ACC112 (cell line): ENCODE results near the gene ASPHD2.

Experiments used
- H2AFZ ChIP-seq: fragments of 200-600 bp; sonication (generic); one replicate; pipeline ENCODE4 v1.6.0; 2017; ENCODE audit warnings: antibody characterized with exemption, low read length; ENCODE audit not compliant: unreplicated experiment
- H3K27ac ChIP-seq: fragments of 200-600 bp; sonication (generic); 2 replicates; pipeline ENCODE4 v1.5.1; 2014; ENCODE audit warnings: low read depth, mild to moderate bottlenecking, antibody characterized with exemption, low read length, moderate library complexity
- H3K27me3 ChIP-seq: fragments of 200-600 bp; sonication (generic); 2 replicates; pipeline ENCODE4 v1.6.1; 2014; ENCODE audit warnings: mild to moderate bottlenecking, antibody characterized with exemption, low read length, moderate library complexity, mixed read lengths; ENCODE audit not compliant: insufficient read depth
- H3K36me3 ChIP-seq: fragments of 200-600 bp; sonication (generic); 2 replicates; pipeline ENCODE4 v1.6.1; 2016; ENCODE audit warnings: mild to moderate bottlenecking, antibody characterized with exemption, low read length, moderate library complexity, mixed read lengths; ENCODE audit not compliant: insufficient read depth
- H3K4me1 ChIP-seq: fragments of 200-600 bp; sonication (generic); one replicate; pipeline ENCODE4 v1.6.1; 2016; ENCODE audit warnings: low read length, mixed read lengths; ENCODE audit not compliant: insufficient read depth, unreplicated experiment, control insufficient read depth
- H3K4me3 ChIP-seq: fragments of 200-600 bp; sonication (generic); 2 replicates; pipeline ENCODE4 v1.5.1; 2014; ENCODE audit warnings: mild to moderate bottlenecking, low read depth, low read length
- H3K79me2 ChIP-seq: fragments of 200-600 bp; sonication (generic); one replicate; pipeline ENCODE4 v1.6.0; 2016; ENCODE audit warnings: low read length; ENCODE audit not compliant: control insufficient read depth, unreplicated experiment, insufficient read depth

ASPHD2 gene

GRCh38 chr22:26479043-26479791 is 50.2 kb downstream of the ASPHD2 start:
- Histone ChIP-seq H2AFZ (no peak overlapping the region), H3K79me2 (peaks cover 17% of the 10 kb centered on the region), H3K27me3 (no peaks in the 10 kb centered on the region), H3K36me3 (peaks cover 5% of the 10 kb centered on the region), H3K27ac (no peak overlapping the region), H3K4me1 (peaks cover 5% of the 10 kb centered on the region), H3K4me3 (0 out of 2 replicates have a peak overlapping the region, but pooled peaks have one; percentile 32)

DNA sequence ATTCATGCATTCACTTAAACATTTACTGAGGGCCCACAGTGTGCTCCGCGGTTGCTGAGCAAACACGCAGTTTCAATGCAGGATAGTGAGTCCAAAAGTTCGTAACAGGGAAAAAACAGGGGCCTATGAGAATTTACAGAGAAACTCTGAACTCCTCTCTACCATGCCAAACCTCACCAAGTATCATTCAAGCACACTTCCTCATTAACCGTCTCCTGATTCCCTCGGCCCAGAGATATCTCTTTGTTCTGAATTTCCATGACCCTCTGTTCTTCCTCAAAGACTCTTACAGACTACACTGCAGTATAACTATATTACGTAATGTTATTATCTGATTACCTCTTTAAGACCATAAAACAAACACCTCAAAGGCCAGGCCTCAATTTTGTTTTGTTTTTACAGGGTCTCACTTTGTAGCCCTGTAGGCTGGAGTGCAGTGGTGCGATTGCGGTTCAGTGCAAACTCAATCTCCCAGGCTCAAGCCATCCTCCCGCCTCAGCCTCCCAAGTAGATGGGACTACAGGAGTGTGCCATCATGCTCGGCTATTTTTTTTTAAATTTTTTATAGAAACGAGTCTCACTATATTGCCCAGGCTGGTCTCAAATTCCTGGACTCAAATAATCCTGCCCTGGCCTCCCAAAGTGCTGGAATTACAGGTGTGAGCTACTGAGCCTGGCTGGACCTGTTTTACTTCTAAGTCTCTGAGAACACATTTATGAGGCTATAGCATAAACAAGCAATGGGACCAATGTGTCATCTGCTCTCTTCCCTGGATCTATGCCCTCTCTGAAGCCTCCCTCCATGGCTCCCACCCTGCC is 50.9 kb downstream of the ASPHD2 start:
- Histone ChIP-seq H3K36me3 (peaks cover 5% of the 10 kb centered on the region), H3K79me2 (peaks cover 20% of the 10 kb centered on the region), H3K4me3 (0 out of 2 replicates have a peak overlapping the region, but pooled peaks have one; percentile 32), H3K4me1 (peaks cover 8% of the 10 kb centered on the region), H3K27ac (no peak overlapping the region), H2AFZ (no peak overlapping the region), H3K27me3 (no peaks in the 10 kb centered on the region)

- no peak overlapping the region for H3K27ac ChIP-seq
- peaks cover 8% of the 10 kb centered on the region for H3K4me1 ChIP-seq
- peaks cover 20% of the 10 kb centered on the region for H3K79me2 ChIP-seq
- no peaks in the 10 kb centered on the region for H3K27me3 ChIP-seq
- H3K36me3 ChIP-seq = peaks cover 5% of the 10 kb centered on the region
- no peak overlapping the region for H3K4me3 ChIP-seq
- no peak overlapping the region for H2AFZ ChIP-seq
Measured at GRCh38 chr22:26480611-26480932, 51.5 kb downstream of the ASPHD2 start.

GRCh38 chr22:26481112-26481693 is 52.1 kb downstream of the ASPHD2 start:
- Histone ChIP-seq H3K27me3 (no peaks in the 10 kb centered on the region), H3K4me3 (no peak overlapping the region), H3K27ac (no peak overlapping the region), H2AFZ (no peak overlapping the region), H3K36me3 (peaks cover 5% of the 10 kb centered on the region), H3K4me1 (peaks cover 8% of the 10 kb centered on the region), H3K79me2 (peaks cover 25% of the 10 kb centered on the region)

DNA sequence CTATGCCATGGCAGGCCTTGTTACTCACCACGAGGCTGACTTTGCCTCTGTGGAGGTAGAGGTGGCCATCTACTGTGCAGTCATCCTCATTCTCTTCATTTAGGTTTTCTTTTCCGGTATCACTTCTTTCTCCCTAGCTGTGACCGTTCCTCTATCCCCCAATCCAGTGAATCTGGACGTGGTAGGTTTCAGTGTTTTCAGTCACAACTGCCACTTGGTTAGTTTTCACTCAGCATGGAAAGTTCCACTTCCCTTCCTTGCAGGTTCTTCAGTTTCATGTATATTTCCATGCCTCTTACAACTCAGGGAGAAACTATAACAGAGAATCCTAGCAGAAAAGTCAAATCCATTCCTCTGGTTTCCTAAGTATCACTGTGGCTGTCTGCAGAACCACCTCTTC is 52.6 kb downstream of the ASPHD2 start:
- no peak overlapping the region for H3K4me3 ChIP-seq

DNA sequence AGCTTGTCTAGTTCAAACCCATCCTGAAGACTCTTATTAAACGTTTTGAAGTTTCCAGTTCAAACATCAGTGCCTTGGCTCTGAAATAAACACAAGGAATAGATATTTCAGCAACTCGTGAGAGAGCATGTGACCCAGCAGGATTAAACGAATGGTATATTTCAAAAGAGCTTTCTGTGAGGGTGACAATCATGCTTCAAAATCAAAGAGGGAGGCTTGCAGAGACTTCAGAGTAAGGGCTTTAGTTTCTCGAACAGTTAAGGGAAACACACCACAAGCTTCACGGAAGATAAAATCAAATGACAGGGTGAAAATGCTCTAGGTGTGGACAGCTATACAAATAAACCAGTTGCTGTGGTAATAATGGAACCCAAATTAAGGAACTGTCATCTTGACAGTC is 53.1 kb downstream of the ASPHD2 start:
- Histone ChIP-seq H3K27me3 (no peaks in the 10 kb centered on the region), H2AFZ (no peak overlapping the region), H3K27ac (no peak overlapping the region), H3K36me3 (peaks cover 5% of the 10 kb centered on the region), H3K79me2 (peaks cover 25% of the 10 kb centered on the region), H3K4me1 (peaks cover 8% of the 10 kb centered on the region), H3K4me3 (no peak overlapping the region)

More for the DNA sequence above, 52.6 kb downstream of the ASPHD2 start:
- H3K27me3 ChIP-seq = no peaks in the 10 kb centered on the region
- H3K79me2 ChIP-seq = peaks cover 25% of the 10 kb centered on the region
- H2AFZ ChIP-seq = no peak overlapping the region
- H3K36me3 ChIP-seq = peaks cover 5% of the 10 kb centered on the region
- H3K4me1 ChIP-seq = peaks cover 8% of the 10 kb centered on the region
- H3K27ac ChIP-seq = no peak overlapping the region

- Histone ChIP-seq H2AFZ (peak overlapping the region; percentile 51), H3K79me2 (peaks cover 25% of the 10 kb centered on the region), H3K27ac (peak overlapping the region; percentile 44; the same call in 1 of the 2 replicates), H3K4me1 (peaks cover 8% of the 10 kb centered on the region), H3K4me3 (peak overlapping the region; percentile 85), H3K27me3 (no peaks in the 10 kb centered on the region), H3K36me3 (peaks cover 2% of the 10 kb centered on the region; the same call in 1 of the 2 replicates)
Measured at GRCh38 chr22:26483043-26483438, 54.0 kb downstream of the ASPHD2 start.

- Histone ChIP-seq H3K4me1 (peaks cover 8% of the 10 kb centered on the region), H3K4me3 (peak within 1 kb of the TSS; percentile 85), H3K79me2 (peaks cover 25% of the 10 kb centered on the region)
Measured at GRCh38 chr22:26483439-26484359, 54.6 kb downstream of the ASPHD2 start, which contains the start of the genes HPS4 and SRRD. HPS4 (minus strand) TSS chr22:26483783; CDS start chr22:26481762, 2,021 bp downstream. SRRD (plus strand) TSS chr22:26483877; CDS start chr22:26483891, 14 bp downstream.

DNA sequence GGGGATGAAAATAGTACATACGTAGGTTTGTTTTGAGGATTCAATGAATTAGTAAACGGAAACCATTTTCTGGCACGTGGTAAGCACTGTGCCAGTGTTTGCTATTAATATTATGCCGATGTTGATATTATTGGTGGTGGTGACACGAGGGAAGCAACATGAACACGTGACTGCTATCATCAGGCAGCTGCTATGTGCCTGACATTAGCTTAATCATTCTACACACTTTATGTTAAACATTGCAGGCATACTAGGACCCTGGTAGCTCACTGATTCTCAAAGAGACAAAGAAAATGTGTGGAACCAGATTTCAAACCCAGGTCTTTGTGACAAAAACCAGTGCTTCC is 55.3 kb downstream of the ASPHD2 start:
- H3K36me3 ChIP-seq = peaks cover 10% of the 10 kb centered on the region; the same call in 1 of the 2 replicates
- no peaks in the 10 kb centered on the region for H3K27me3 ChIP-seq
- H3K27ac ChIP-seq = peak overlapping the region; percentile 44; the same call in 1 of the 2 replicates
- H3K4me1 ChIP-seq = peaks cover 8% of the 10 kb centered on the region
- H3K4me3 ChIP-seq = peak overlapping the region; percentile 85
- peaks cover 25% of the 10 kb centered on the region for H3K79me2 ChIP-seq
- H2AFZ ChIP-seq = no peak overlapping the region

More at GRCh38 chr22:26483439-26484359, 54.6 kb downstream of the ASPHD2 start, which contains the start of the genes HPS4 and SRRD:
- H2AFZ ChIP-seq = peak within 1 kb of the TSS; percentile 61
- peaks cover 9% of the 10 kb centered on the region; the same call in 1 of the 2 replicates for H3K36me3 ChIP-seq
- no peaks in the 10 kb centered on the region for H3K27me3 ChIP-seq
- H3K27ac ChIP-seq = peak within 1 kb of the TSS; percentile 44
